Nephron progenitor cell (in vitro differentiated cells): ENCODE results near the gene TRIM77.
"Not testable (repeated sequence)": the region's sequence is repeated elsewhere in the genome, so short reads cannot be mapped to it uniquely, and the experiment has no call there.

Experiments used
- DNase-seq: peaks from one replicate; pipeline ENCODE4 v3.0.0; 2021
- H3K27ac Mint-ChIP-seq: 2 replicates; pipeline ENCODE4 v1.8.0; 2021; ENCODE audit warnings: mild to moderate bottlenecking, moderate library complexity, mixed read lengths
- H3K27me3 Mint-ChIP-seq: 2 replicates; pipeline ENCODE4 v1.8.0; 2021; ENCODE audit warnings: mild to moderate bottlenecking, low read depth, mixed read lengths; ENCODE audit not compliant: poor library complexity
- H3K36me3 Mint-ChIP-seq: 2 replicates; pipeline ENCODE4 v1.8.0; 2021; ENCODE audit warnings: low read depth, mixed read lengths
- H3K4me1 Mint-ChIP-seq: 2 replicates; pipeline ENCODE4 v1.8.0; 2021; ENCODE audit warnings: mixed read lengths
- H3K4me3 Mint-ChIP-seq: 2 replicates; pipeline ENCODE4 v1.8.0; 2021; ENCODE audit warnings: mild to moderate bottlenecking, moderate library complexity, mixed read lengths
- H3K9me3 Mint-ChIP-seq: 2 replicates; pipeline ENCODE4 v1.8.0; 2021; ENCODE audit warnings: mild to moderate bottlenecking, moderate library complexity, mixed read lengths
- CTCF ChIP-seq: fragments of 200-600 bp; sonication (generic); IDR thresholded peaks from 2 replicates; pipeline ENCODE4 v1.5.0; 2021; ENCODE audit warnings: antibody characterized with exemption

The TRIM77 gene

GRCh38 chr11:89736566-89736965 is 26.5 kb downstream of the TRIM77 start:
- H3K9me3 Mint-ChIP-seq: no peaks in the 10 kb centered on the region
- no peaks in the 10 kb centered on the region for H3K36me3 Mint-ChIP-seq
- H3K4me1 Mint-ChIP-seq: peaks cover 6% of the 10 kb centered on the region
- H3K27me3 Mint-ChIP-seq: no peaks in the 10 kb centered on the region
- no peak overlapping the region for H3K27ac Mint-ChIP-seq
- no peak for DNase-seq
- no peak overlapping the region for H3K4me3 Mint-ChIP-seq
- TF ChIP-seq CTCF: no peak

- H3K4me1 Mint-ChIP-seq: peaks cover 6% of the 10 kb centered on the region
- H3K36me3 Mint-ChIP-seq: no peaks in the 10 kb centered on the region
- TF ChIP-seq CTCF: no peak
- H3K4me3 Mint-ChIP-seq: no peak overlapping the region
- no peak for DNase-seq
- no peak overlapping the region for H3K27ac Mint-ChIP-seq
- no peaks in the 10 kb centered on the region for H3K27me3 Mint-ChIP-seq
- no peaks in the 10 kb centered on the region for H3K9me3 Mint-ChIP-seq
Measured at GRCh38 chr11:89737116-89737515, 27.0 kb downstream of the TRIM77 start.

- peaks cover 10% of the 10 kb centered on the region for H3K4me1 Mint-ChIP-seq
- H3K27ac Mint-ChIP-seq, H3K27me3 Mint-ChIP-seq, H3K9me3 Mint-ChIP-seq, H3K4me3 Mint-ChIP-seq, DNase-seq, H3K36me3 Mint-ChIP-seq: not testable (repeated sequence)
Measured at GRCh38 chr11:89741406-89741805, 31.3 kb downstream of the TRIM77 start.

DNA sequence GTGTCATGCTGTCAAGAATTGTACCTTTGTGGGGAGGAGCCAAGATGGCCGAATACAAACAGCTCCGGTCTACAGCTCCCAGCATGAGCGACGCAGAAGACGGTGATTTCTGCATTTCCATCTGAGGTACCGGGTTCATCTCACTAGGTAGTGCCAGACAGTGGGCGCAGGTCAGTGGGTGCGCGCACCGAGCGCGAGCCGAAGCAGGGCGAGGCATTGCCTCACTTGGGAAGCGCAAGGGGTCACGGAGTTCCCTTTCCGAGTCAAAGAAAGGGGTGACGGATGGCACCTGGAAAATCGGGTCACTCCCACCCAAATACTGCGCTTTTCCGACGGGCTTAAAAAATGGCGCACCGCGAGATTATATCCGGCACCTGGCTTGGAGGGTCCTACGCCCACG is 34.1 kb downstream of the TRIM77 start:
- H3K4me3 Mint-ChIP-seq, DNase-seq, H3K27ac Mint-ChIP-seq: not testable (repeated sequence)

GRCh38 chr11:89750822-89751221 is 40.7 kb downstream of the TRIM77 start:
- not testable (repeated sequence) for H3K9me3 Mint-ChIP-seq, H3K4me3 Mint-ChIP-seq, H3K4me1 Mint-ChIP-seq, DNase-seq, H3K27me3 Mint-ChIP-seq, H3K36me3 Mint-ChIP-seq, H3K27ac Mint-ChIP-seq

More for the DNA sequence above, 34.1 kb downstream of the TRIM77 start:
- H3K36me3 Mint-ChIP-seq, H3K4me1 Mint-ChIP-seq, H3K9me3 Mint-ChIP-seq, H3K27me3 Mint-ChIP-seq: not testable (repeated sequence)
